Right kidney (tissue), 1 donor: Measurements from ENCODE around the gene SPNS1.
A peak's percentile ranks its signal among the peaks of the same experiment; 100 is the strongest.
"Not testable (repeated sequence)": the region's sequence is repeated elsewhere in the genome, so short reads cannot be mapped to it uniquely, and the experiment has no call there.

Experiments used
- DNase-seq: peaks from one replicate; pipeline ENCODE4 v3.0.0-alpha.2; 2016

The SPNS1 gene

DNA sequence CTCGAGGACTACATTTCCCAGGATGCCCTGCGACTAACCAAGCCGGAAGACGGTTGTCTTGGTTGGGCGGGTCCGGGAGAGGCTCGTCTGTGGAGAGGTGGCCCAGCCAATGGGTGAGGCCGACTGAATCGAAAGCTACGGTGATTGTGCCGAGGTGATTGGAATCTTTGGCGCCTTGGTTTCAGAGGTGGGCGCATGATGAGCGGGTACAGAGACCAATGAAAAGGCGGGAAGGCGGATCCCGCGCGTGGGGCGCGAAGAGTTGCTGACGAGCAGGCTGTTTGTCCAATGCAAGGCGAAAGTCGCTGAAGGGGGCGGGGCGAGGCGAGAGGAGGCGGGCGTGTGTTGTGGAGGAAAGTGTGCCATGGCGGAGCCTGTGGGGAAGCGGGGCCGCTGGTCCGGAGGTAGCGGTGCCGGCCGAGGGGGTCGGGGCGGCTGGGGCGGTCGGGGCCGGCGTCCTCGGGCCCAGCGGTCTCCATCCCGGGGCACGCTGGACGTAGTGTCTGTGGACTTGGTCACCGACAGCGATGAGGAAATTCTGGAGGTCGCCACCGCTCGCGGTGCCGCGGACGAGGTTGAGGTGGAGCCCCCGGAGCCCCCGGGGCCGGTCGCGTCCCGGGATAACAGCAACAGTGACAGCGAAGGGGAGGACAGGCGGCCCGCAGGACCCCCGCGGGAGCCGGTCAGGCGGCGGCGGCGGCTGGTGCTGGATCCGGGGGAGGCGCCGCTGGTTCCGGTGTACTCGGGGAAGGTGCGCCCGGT is 23.7 kb upstream of the SPNS1 start, which contains the start of gene NFATC2IP:
TSS of gene NFATC2IP (plus strand) at position 290 of the 762 bp plus-strand sequence. CDS start at position 365, 75 bp downstream.
- peak; percentile 92 for DNase-seq

DNA sequence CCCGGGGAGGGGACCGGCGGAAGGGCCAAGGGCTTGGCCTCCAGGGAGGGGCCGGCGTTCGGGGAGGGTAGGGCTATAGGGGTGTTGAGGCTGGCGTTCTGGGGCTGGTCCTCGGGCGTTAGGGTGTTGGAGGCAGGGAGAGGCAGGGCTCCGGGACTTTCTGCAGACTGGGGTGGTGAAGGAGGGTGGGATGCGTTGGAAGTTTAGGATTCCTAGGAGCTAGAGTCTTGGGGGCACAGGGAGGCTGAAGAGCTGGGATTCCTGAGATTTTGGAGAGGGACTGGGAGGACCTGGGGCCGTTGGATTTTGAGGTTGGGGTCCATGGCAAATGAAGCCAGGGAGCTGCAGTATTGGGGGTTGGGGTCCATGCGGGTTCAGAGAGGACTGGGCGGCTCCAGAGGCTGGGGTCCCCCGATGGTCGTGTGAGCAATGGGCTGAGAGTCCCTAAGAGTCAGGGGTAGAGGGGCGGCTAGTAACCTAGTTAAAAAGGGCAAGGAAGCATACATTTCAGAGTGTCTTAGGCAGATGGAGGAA is 23.1 kb upstream of the SPNS1 start:
- DNase-seq, result no peak

GRCh38 chr16:28958216-28958615 is 16.4 kb upstream of the SPNS1 start:
- no peak for DNase-seq

- DNase-seq, result no peak
These were observed 15.7 kb upstream of the SPNS1 start for GRCh38 chr16:28958836-28959235.

GRCh38 chr16:28964072-28964471 is 10.5 kb upstream of the SPNS1 start:
- DNase-seq, result no peak

DNA sequence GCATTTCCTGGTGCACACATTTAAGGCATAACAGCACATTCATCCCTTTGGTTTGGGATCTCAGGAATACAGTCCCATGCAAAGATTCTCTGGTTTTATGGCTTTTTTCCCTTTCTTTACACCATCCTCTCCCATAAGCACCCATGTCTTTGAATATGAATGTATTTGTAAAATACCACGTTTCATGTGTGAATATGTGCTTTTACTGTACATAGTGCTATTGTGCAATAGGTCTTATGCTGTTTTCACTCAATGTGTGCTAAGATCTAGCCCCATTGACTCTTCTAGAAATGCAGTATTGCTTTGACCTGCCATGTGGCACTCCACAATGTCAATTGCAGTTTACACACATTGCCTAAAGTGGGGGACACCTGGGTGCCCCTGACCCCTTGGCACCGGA is 10.1 kb upstream of the SPNS1 start:
- no peak for DNase-seq

DNA sequence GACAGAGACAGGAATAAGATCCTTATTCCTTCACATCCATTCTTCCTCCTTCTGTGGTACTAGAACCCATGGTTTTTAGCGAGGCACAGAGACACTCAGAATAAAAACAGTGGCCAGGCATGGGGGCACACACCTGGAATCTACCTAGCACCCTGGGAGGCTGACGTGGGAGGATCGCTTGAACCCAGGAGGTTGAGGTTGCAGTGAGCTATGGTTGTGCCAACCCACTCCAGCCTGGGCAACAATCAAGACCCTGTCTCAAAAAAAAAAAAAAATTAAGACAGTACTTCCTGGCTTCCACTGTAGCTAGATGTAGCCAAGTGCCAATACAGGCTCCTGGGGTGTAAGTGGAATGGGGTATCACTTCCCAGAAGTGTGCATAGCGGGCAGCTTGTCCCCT is 7.4 kb upstream of the SPNS1 start:
- DNase-seq, result no peak

DNA sequence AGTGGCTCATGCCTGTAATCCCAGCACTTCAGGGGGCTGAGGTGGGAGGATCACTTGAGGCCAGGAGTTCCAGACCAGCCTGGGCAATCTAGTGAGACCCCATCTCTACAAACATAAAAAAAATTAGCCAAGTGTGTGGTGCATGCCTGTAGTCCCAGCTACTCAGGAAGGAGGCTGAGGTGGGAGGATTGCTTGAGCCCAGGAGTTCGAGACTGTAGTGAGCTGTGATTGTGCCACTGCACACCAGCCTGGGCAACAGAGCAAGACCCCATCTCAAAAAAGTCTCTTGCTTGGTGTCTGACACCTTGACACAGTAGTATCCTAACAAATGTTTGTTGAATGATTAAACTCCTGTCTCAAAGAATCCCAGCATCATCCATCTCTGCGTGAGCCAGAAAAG is 4.9 kb upstream of the SPNS1 start:
- not testable (repeated sequence) for DNase-seq

DNA sequence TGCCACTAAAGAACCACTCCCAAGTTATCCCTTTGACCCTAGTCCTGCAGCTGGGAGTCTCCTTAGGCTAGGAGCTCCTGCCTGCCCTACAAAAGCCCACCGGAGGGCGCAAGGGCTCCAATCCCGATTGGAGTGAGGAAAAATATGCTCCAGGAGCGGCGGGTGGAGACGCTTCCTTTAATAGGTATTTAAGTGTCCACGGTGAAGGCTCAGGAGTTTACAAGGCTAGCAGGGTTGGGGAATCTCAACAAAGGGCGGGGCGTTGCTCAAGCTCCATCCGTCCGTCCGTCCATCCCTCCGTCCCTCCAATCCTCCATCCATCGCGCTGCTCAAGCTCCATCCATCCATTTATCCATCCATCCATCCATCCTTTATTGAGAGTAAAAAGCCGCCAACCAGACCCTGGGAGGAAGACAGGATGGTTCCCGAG is 556 bp upstream of the SPNS1 start:
- no peak for DNase-seq

DNA sequence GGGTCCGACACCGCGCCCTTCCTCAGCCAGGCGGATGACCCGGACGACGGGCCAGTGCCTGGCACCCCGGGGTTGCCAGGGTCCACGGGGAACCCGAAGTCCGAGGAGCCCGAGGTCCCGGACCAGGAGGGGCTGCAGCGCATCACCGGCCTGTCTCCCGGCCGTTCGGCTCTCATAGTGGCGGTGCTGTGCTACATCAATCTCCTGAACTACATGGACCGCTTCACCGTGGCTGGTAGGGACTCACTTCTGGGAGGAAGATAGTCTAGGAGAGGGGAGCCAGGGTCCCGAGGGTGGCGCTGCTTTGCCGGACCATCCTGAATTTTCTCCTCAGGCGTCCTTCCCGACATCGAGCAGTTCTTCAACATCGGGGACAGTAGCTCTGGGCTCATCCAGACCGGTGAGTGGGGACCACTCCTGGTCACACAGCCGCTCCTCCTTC is 601 bp downstream of the SPNS1 start:
- DNase-seq, result no peak

GRCh38 chr16:28977703-28978662 is 3.4 kb downstream of the SPNS1 start:
- DNase-seq, result peak; percentile 18

DNA sequence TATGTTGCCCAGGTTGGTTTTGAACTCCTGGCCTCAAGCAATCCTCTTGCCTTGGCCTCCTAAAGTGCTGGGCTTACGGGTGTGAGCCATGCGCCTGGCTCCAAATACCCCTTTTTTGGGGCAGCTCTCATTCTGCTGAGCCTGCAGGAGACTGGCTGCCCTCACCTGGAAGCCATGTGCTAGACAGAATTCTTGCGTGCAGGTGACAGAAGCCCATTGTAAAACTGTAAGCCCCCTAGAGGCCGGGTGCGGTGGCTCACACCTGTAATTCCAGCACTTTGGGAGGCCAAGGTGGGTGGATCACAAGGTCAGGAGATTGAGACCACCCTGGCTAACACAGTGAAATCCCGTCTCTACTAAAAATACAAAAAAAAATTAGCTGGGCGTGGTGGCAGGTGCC is 5.8 kb downstream of the SPNS1 start:
- DNase-seq, result not testable (repeated sequence)

- DNase-seq, result no peak
These were observed 6.4 kb downstream of the SPNS1 start for GRCh38 chr16:28980929-28981328.

- no peak for DNase-seq
These were observed 6.9 kb downstream of the SPNS1 start for GRCh38 chr16:28981517-28981916.

- DNase-seq, result no peak
These were observed 7.8 kb downstream of the SPNS1 start for GRCh38 chr16:28982418-28982817.

DNA sequence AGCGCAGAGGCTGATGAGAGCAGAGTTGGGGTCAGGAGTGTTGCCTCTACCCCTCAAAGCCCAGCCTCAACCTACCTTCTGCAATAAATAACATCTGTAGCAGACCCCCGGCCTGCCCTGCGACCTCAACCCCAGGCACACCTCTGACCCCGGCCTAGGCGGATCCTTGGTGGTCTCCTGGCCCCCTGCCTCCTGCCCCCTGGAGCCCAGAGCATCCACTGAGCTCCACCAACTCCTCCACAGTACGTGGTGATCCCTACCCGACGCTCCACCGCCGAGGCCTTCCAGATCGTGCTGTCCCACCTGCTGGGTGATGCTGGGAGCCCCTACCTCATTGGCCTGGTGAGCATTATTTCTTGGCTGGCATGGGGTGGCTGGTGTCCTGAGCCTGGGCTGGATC is 8.4 kb downstream of the SPNS1 start:
- DNase-seq, result no peak

DNA sequence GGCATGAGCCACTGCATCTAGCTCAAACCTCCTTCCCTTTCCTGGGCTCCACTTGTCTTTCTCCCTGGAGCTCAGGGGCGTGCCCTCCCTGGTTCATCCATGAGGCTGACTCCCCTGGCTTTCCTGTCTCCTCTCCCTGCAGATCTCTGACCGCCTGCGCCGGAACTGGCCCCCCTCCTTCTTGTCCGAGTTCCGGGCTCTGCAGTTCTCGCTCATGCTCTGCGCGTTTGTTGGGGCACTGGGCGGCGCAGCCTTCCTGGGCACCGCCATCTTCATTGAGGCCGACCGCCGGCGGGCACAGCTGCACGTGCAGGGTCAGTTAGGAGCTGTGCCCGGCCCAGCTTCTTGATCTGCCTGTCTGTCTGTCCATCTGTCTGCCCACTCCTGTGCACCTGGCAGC is 9.1 kb downstream of the SPNS1 start:
- no peak for DNase-seq

DNA sequence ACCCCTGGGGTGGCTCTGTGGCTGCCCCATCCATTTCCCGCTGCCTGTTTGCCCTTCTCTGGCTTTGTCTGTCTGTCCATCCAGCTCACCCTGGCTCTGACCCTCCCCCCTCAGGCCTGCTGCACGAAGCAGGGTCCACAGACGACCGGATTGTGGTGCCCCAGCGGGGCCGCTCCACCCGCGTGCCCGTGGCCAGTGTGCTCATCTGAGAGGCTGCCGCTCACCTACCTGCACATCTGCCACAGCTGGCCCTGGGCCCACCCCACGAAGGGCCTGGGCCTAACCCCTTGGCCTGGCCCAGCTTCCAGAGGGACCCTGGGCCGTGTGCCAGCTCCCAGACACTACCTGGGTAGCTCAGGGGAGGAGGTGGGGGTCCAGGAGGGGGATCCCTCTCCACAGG is 9.5 kb downstream of the SPNS1 start:
- no peak for DNase-seq

DNA sequence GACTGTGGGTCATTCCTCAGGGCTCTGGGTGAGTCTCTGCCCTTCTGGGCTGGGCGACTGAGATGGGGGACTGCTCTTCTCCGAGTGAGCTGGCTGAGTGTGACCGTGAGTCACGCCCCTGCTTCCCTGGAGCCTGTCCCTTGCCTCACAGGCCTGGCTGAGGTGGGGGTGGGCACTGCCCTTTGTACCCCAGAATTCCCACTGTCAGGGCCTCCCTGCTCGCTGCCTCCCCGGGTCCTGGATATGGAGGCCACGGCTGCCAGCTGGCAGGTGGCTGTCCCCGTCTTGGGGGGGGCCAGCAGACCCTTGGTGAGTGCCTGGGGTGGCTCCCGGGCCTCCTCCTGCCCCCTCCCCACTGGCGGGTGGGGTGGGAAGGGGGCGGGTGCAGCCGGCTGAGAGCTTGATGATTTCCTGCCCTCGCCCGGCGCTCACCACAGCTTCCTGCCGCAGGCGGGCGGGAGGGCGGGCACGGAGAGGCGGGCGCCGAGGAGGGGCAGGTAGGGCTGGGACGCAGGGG is 10.1 kb downstream of the SPNS1 start, which contains the start of gene LAT:
TSS of gene LAT (plus strand) at position 434 of the 517 bp plus-strand sequence. CDS start 366 bp downstream, outside the sequence.
- no peak for DNase-seq

GRCh38 chr16:28985211-28986041 is 10.8 kb downstream of the SPNS1 start:
- no peak for DNase-seq

DNA sequence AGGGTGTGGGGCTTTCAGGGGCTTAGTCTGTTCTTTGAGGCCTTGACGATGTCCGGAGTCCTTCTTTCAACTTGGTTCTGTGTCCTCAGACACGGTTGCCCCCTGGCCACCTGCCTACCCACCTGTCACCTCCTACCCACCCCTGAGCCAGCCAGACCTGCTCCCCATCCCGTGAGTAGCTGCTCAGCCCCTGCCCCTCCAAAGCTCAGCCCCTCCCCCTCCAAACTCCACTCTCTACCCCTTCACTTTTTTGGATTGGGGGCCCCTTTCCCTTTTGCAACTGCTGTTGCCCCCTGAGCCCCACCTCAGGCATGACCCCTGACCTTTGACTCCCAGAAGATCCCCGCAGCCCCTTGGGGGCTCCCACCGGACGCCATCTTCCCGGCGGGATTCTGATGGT is 11.5 kb downstream of the SPNS1 start:
- no peak for DNase-seq

DNA sequence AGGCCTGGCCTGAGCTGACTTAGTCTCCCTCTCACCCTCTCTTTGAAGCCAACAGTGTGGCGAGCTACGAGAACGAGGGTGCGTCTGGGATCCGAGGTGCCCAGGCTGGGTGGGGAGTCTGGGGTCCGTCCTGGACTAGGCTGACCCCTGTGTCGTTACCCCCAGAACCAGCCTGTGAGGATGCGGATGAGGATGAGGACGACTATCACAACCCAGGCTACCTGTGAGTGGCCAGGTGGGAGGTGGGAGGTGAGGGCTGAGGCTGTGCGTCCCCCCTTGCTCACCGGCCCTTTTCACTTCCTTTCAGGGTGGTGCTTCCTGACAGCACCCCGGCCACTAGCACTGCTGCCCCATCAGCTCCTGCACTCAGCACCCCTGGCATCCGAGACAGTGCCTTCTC is 11.9 kb downstream of the SPNS1 start:
- DNase-seq, result no peak
